ENCODE results near the gene ANKRD60. TPM values are rescaled to one million over a fixed set of nuclear protein-coding genes. Genes with fewer than 3 reads are reported as not detected.

The ANKRD60 gene
- total and polyA plus RNA-seq, 8 donors: not detected

GRCh38 chr20:58243653-58244410, 15.4 kb upstream of the ANKRD60 start:
- no peak for TF ChIP-seq EP300 (IDR thresholded peaks at IDR 0.05)
- TF ChIP-seq CTCF (IDR thresholded peaks at IDR 0.05): no peak
- no peak for TF ChIP-seq POLR2A (IDR thresholded peaks at IDR 0.05)
- TF ChIP-seq POLR2AphosphoS5 (IDR thresholded peaks at IDR 0.05): no peak
- no peak overlapping the region for H3K27ac ChIP-seq
- H3K36me3 ChIP-seq: peaks cover 40 to 97% (median 94%) of the 10 kb centered on the region in 4 donors
- no peak overlapping the region for H3K4me3 ChIP-seq
- H3K9me3 ChIP-seq: no peaks in the 10 kb centered on the region
- H3K27me3 ChIP-seq: no peaks in the 10 kb centered on the region
- intact Hi-C loops (cut with DNase I; ENCODE audit: low total_unique reads): no loop called here
- no peaks in the 10 kb centered on the region for H3K4me1 ChIP-seq
- DNase-seq: no peak
- WGBS, 5 donors: 84 to 92% (median 86%) methylated on average over 9 of the region's 9 CpGs

- intact Hi-C loops (cut with DNase I; ENCODE audit: low total_unique reads): no loop called here
- Histone ChIP-seq H3K4me1 (no peaks in the 10 kb centered on the region), H3K9me3 (no peaks in the 10 kb centered on the region), H3K27me3 (no peaks in the 10 kb centered on the region), H3K36me3 (peaks cover 40 to 93% (median 90%) of the 10 kb centered on the region in 4 donors), H3K4me3 (no peak overlapping the region), H3K27ac (no peak overlapping the region)
- 92 to 98% (median 96%) methylated on average over 5 of the region's 5 CpGs for WGBS, 5 donors
- no peak for TF ChIP-seq EP300 (IDR thresholded peaks at IDR 0.05)
- no peak for TF ChIP-seq POLR2A (IDR thresholded peaks at IDR 0.05)
- TF ChIP-seq POLR2AphosphoS5 (IDR thresholded peaks at IDR 0.05): no peak
- TF ChIP-seq CTCF (IDR thresholded peaks at IDR 0.05): no peak
- no peak for DNase-seq
These were observed 14.4 kb upstream of the ANKRD60 start for GRCh38 chr20:58242824-58243223.

GRCh38 chr20:58241766-58242465, 13.5 kb upstream of the ANKRD60 start:
- TF ChIP-seq POLR2AphosphoS5 (IDR thresholded peaks at IDR 0.05) (no peak), EP300 (IDR thresholded peaks at IDR 0.05) (no peak)
- DNase-seq: no peak
- H3K27ac ChIP-seq: no peak overlapping the region
- WGBS, 5 donors: 87 to 94% (median 91%) methylated on average over 6 of the region's 6 CpGs
- no peaks in the 10 kb centered on the region for H3K27me3 ChIP-seq
- H3K4me1 ChIP-seq: peaks cover 0 to 8% (median under 1%) of the 10 kb centered on the region in 4 donors
- no peaks in the 10 kb centered on the region for H3K9me3 ChIP-seq
- H3K36me3 ChIP-seq: peaks cover 40 to 84% (median 81%) of the 10 kb centered on the region in 4 donors
- H3K4me3 ChIP-seq: no peak overlapping the region
- intact Hi-C loops (cut with DNase I; ENCODE audit: low total_unique reads): no loop called here

GRCh38 chr20:58240471-58240870, 12.0 kb upstream of the ANKRD60 start:
- H3K4me1 ChIP-seq: peaks cover 0 to 15% (median 7%) of the 10 kb centered on the region in 4 donors
- H3K36me3 ChIP-seq: peaks cover 27 to 70% (median 67%) of the 10 kb centered on the region in 4 donors
- no peaks in the 10 kb centered on the region for H3K9me3 ChIP-seq
- H3K4me3 ChIP-seq: no peak overlapping the region
- no peak overlapping the region for H3K27ac ChIP-seq
- intact Hi-C loops (cut with DNase I; ENCODE audit: low total_unique reads): no loop called here
- WGBS, 5 donors: 83 to 94% (median 91%) methylated on average over 4 of the region's 4 CpGs
- no peak for TF ChIP-seq EP300 (IDR thresholded peaks at IDR 0.05)
- no peak for TF ChIP-seq POLR2A (IDR thresholded peaks at IDR 0.05)
- no peak for TF ChIP-seq POLR2AphosphoS5 (IDR thresholded peaks at IDR 0.05)
- TF ChIP-seq CTCF (IDR thresholded peaks at IDR 0.05): no peak
- H3K27me3 ChIP-seq: no peaks in the 10 kb centered on the region
- DNase-seq: no peak
